IPS-20b (cell line): ENCODE data around the gene INPP1.
"Not testable (repeated sequence)": the region's sequence is repeated elsewhere in the genome, so short reads cannot be mapped to it uniquely, and the experiment has no call there.

Source experiments
- H3K27ac ChIP-seq: one replicate; pipeline ENCODE4 v1.5.1; 2013; ENCODE audit warnings: low read length
- H3K27me3 ChIP-seq: 2 replicates; pipeline ENCODE4 v1.6.1; 2013; ENCODE audit warnings: mild to moderate bottlenecking, low read length, inconsistent platforms; ENCODE audit not compliant: insufficient read depth
- H3K36me3 ChIP-seq: 2 replicates; pipeline ENCODE4 v1.6.1; 2013; ENCODE audit warnings: low read depth, mild to moderate bottlenecking, inconsistent platforms, low read length, moderate library complexity; ENCODE audit not compliant: insufficient read depth
- H3K4me1 ChIP-seq: 2 replicates; pipeline ENCODE4 v1.6.1; 2013; ENCODE audit warnings: mild to moderate bottlenecking, control low read depth, inconsistent platforms, low read length, moderate library complexity; ENCODE audit not compliant: insufficient read depth
- H3K4me3 ChIP-seq: 2 replicates; pipeline ENCODE4 v1.5.1; 2013; ENCODE audit warnings: mild to moderate bottlenecking, low read length, inconsistent platforms
- H3K9ac ChIP-seq: 2 replicates; pipeline ENCODE4 v1.6.1; 2013; ENCODE audit warnings: low read depth, mild to moderate bottlenecking, inconsistent platforms, low read length, moderate library complexity
- H3K9me3 ChIP-seq: 2 replicates; pipeline ENCODE4 v1.6.1; 2013; ENCODE audit warnings: mild to moderate bottlenecking, low read depth, low read length, inconsistent platforms; ENCODE audit not compliant: insufficient read depth

Gene INPP1

DNA sequence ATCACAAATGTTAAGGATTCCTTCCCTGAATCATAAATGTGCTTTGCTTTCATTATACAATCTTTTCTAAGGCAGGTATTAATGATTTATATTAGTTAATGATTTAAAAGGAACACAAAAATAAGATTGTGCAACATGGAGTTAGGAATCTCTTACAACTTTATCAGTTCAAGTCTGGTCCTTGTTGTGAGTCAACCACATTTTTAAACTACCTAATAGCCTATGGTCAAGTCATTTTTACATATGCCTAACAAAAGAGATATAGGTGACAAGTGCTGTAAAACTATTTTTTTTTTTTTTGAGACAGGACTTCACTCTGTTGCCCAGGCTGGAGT lies 8.2 kb upstream of the INPP1 start:
- Histone ChIP-seq H3K27me3 (no peaks in the 10 kb centered on the region), H3K4me3 (no peak overlapping the region), H3K9me3 (no peaks in the 10 kb centered on the region), H3K36me3 (no peaks in the 10 kb centered on the region), H3K27ac (no peak overlapping the region), H3K4me1 (no peaks in the 10 kb centered on the region), H3K9ac (no peak overlapping the region)

DNA sequence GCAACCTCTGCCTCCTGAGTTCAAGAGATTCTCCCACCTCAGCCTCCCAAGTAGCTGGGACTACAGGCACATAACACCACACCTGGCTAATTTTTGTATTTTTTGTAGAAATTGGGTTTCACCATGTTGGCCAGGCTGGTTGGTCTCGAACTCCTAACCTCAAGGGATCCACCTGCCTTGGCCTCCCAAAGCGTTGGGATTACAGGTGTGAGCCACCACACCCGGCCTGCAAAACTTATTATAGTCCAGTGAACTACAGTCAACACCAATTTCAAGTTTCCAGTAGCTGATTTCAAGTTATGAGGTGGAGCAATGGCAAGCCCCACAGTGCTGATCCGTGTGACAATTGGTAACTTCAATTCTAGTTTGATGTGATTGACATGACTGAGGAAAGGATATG lies 7.8 kb upstream of the INPP1 start:
- H3K4me3 ChIP-seq, H3K27me3 ChIP-seq, H3K36me3 ChIP-seq, H3K4me1 ChIP-seq, H3K9ac ChIP-seq, H3K27ac ChIP-seq, H3K9me3 ChIP-seq: not testable (repeated sequence)

DNA sequence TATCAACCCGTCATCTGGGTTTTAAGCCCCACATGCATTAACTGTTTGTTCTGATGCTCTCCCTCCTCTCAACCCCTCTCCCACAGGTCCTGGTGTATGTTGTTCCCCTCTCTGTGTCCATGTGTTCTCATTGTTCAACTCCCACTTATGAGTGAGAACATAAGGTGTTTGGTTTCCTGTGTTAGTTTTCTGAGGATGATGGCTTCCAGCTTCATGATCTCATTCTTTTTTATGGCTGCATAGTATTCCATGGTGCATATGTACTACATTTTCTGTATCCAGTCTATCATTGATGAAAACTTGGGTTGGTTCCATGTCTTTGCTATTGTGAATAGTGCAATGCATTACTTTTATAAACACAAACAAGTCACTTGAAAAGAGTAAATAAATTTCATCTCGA lies 7.0 kb upstream of the INPP1 start:
- Histone ChIP-seq H3K4me3 (no peak overlapping the region), H3K36me3 (no peaks in the 10 kb centered on the region), H3K27ac (no peak overlapping the region), H3K9ac (no peak overlapping the region), H3K4me1 (no peaks in the 10 kb centered on the region), H3K9me3 (no peaks in the 10 kb centered on the region), H3K27me3 (no peaks in the 10 kb centered on the region)

DNA sequence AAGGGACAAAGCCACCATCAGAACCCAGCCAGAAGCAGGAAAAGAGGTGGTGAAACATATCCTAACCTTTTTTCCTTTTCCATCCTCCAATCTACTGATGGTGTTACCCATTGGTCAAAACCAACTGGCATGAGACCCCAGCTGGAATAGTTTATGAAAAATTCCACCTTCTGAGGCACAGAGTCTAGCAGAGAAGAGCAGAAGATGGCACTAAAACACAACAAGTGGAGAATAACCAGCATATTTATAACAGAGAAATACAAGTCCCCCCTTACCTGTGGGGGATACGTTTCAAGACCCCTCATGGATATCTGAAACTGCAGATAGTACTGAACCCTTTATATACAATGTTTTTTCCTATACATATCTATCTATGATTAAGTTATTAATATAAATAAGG lies 4.9 kb upstream of the INPP1 start:
- Histone ChIP-seq H3K9me3 (no peaks in the 10 kb centered on the region), H3K36me3 (no peaks in the 10 kb centered on the region), H3K27me3 (peaks cover 12% of the 10 kb centered on the region), H3K9ac (no peak overlapping the region), H3K27ac (no peak overlapping the region), H3K4me1 (no peaks in the 10 kb centered on the region), H3K4me3 (no peak overlapping the region)

- no peaks in the 10 kb centered on the region for H3K36me3 ChIP-seq
- H3K27me3 ChIP-seq = peaks cover 21% of the 10 kb centered on the region
- no peaks in the 10 kb centered on the region for H3K9me3 ChIP-seq
- H3K4me3 ChIP-seq = no peak overlapping the region
- H3K9ac ChIP-seq = no peak overlapping the region
- no peak overlapping the region for H3K27ac ChIP-seq
- H3K4me1 ChIP-seq = no peaks in the 10 kb centered on the region
Observed at GRCh38 chr2:190339394-190339793, 4.0 kb upstream of the INPP1 start.

DNA sequence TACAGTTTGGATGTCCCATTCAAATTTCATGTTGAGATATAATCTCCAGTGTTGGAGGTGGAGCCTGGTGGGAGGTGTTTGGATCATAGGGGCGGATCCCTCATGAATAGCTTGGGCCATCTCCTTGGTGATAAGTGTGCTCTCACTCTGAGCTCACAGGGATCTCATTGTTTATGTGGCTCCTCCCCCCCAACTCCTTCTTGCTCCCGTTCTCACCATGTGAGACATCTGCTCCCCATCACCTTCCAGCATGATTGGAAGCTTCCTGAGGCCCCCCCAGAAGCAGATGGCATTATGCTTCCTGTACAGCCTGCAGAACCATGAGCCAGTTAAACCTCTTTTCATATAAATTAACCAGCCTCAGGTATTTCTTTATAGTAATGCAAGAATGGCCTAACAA lies 3.0 kb upstream of the INPP1 start:
- peaks cover 28% of the 10 kb centered on the region for H3K27me3 ChIP-seq
- H3K9ac ChIP-seq = no peak overlapping the region
- H3K9me3 ChIP-seq = no peaks in the 10 kb centered on the region
- peaks cover 5% of the 10 kb centered on the region; the same call in 1 of the 2 replicates for H3K4me1 ChIP-seq
- H3K4me3 ChIP-seq = no peak overlapping the region
- H3K27ac ChIP-seq = no peak overlapping the region
- H3K36me3 ChIP-seq = no peaks in the 10 kb centered on the region

GRCh38 chr2:190342611-190343010 lies 778 bp upstream of the INPP1 start:
- H3K4me1 ChIP-seq = peaks cover 5% of the 10 kb centered on the region; the same call in 1 of the 2 replicates

GRCh38 chr2:190343089-190343535 lies 277 bp upstream of the INPP1 start:
- Histone ChIP-seq H3K9ac (no peak overlapping the region; the same call in 1 of the 2 replicates), H3K4me1 (peaks cover 5% of the 10 kb centered on the region; the same call in 1 of the 2 replicates), H3K36me3 (no peaks in the 10 kb centered on the region), H3K27ac (no peak overlapping the region), H3K4me3 (peak overlapping the region; percentile 63), H3K9me3 (no peaks in the 10 kb centered on the region), H3K27me3 (peaks cover 28% of the 10 kb centered on the region)

More at GRCh38 chr2:190342611-190343010, 778 bp upstream of the INPP1 start:
- no peak overlapping the region for H3K4me3 ChIP-seq
- peaks cover 28% of the 10 kb centered on the region for H3K27me3 ChIP-seq
- no peaks in the 10 kb centered on the region for H3K9me3 ChIP-seq
- no peak overlapping the region for H3K27ac ChIP-seq
- no peaks in the 10 kb centered on the region for H3K36me3 ChIP-seq
- H3K9ac ChIP-seq = no peak overlapping the region

DNA sequence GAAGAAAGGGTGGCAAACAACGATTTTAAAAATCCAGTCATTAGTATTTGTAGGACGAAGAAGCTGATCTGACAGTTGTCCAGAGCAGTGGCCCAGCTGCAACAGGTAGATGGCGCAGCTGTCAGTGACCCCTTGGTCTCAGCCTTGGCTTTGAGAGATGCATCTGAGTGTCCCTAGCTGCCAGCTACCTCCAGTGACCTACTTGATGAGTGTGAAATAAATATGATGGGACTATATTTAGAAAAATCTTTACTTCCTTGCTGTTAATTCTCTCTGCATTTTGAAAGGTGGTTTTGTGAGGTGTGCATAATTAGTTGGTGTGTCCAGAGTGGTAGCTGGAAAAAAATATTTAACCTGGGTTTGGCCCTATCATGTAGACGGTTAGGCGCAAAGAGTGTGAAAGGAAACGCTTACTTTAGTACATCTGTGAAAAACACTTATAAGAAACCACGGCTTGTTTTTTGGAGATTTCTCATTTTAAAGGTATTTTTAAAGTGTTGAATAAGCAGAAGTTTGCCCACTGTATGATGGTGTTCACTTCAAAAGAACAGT lies 963 bp downstream of the INPP1 start:
- H3K27ac ChIP-seq = no peak overlapping the region
- peak overlapping the region; percentile 63 for H3K4me3 ChIP-seq
- peak overlapping the region; percentile 29; the same call in 1 of the 2 replicates for H3K9ac ChIP-seq
- peaks cover 5% of the 10 kb centered on the region; the same call in 1 of the 2 replicates for H3K4me1 ChIP-seq
- no peaks in the 10 kb centered on the region for H3K9me3 ChIP-seq
- H3K36me3 ChIP-seq = no peaks in the 10 kb centered on the region
- peaks cover 28% of the 10 kb centered on the region for H3K27me3 ChIP-seq

GRCh38 chr2:190350371-190350770 lies 7.0 kb downstream of the INPP1 start:
- Histone ChIP-seq H3K4me3 (no peak overlapping the region), H3K27me3 (no peaks in the 10 kb centered on the region), H3K9ac (no peak overlapping the region), H3K4me1 (no peaks in the 10 kb centered on the region), H3K9me3 (no peaks in the 10 kb centered on the region), H3K27ac (no peak overlapping the region), H3K36me3 (no peaks in the 10 kb centered on the region)

DNA sequence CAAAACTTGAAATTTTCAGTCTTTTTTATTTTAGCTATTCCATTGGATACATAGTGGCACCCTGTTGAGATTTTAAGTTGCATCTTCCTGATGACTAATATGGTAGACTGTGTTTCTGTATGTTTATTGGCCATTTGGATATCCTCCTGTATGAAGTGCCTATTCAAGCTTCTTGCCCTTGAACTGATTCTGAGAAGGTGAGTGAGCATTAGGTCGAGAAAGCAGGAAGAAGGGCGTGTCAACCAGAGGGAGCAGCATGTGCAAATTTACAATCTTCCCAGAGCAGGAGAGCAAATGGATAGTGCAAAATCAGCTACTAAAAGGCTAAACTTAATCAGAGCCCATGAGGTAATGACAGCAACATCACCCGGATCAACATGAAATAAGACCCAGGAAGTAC lies 8.6 kb downstream of the INPP1 start:
- no peaks in the 10 kb centered on the region for H3K27me3 ChIP-seq
- H3K9ac ChIP-seq = no peak overlapping the region
- H3K36me3 ChIP-seq = no peaks in the 10 kb centered on the region
- no peaks in the 10 kb centered on the region for H3K9me3 ChIP-seq
- no peak overlapping the region for H3K4me3 ChIP-seq
- no peaks in the 10 kb centered on the region for H3K4me1 ChIP-seq
- H3K27ac ChIP-seq = no peak overlapping the region

- Histone ChIP-seq H3K36me3 (no peaks in the 10 kb centered on the region), H3K9me3 (no peaks in the 10 kb centered on the region), H3K4me1 (no peaks in the 10 kb centered on the region), H3K27ac (no peak overlapping the region), H3K9ac (no peak overlapping the region), H3K27me3 (no peaks in the 10 kb centered on the region), H3K4me3 (no peak overlapping the region)
Observed at GRCh38 chr2:190352668-190353536, 9.5 kb downstream of the INPP1 start.
